NCI-H2107 treated with DMSO at 0.1 percent for 48 hours (cell line): ENCODE data around the gene KYNU.

Experiments
- DNase-seq: peaks from one replicate; lab custom pipeline; 2025; ENCODE audit not compliant: unreplicated experiment; lab: John Stamatoyannopoulos, UW

Gene KYNU

DNA sequence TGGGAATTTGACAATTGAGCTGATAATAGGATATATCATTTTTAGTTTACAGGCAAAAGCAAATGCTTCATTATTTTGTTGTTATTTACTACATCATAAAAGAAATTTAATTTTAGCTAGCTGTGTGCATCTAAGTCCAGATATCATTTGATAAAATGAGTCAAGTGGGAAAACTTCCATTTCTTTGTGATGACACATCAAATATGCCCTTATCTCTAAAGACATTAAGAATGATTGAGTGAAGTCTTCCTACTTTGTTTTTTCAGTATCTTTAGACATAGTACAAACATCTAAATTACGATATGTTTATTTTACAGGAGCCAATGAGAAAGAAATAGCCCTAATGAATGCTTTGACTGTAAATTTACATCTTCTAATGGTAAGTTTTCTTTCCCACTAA, 77.0 kb downstream of the KYNU start:
- no peak for DNase-seq

DNA sequence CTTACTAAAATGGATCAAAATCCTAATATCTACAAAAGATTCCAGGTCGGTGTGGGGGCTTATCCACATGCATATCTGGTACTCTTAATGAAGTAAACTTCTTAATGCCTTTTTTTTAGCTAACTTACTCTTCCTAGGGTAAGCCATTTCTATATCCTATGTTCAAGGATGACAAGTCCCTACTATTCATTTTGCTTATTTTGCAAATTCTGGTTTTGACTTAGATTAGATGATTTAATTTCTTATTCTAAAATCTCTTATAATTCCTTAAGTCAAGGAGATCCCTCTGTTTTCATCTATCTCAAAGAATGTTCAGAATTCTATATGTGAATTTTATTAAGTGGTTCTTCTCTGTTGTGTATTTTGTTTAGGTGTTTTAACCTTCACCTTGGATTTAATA, 79.7 kb downstream of the KYNU start:
- DNase-seq = no peak

DNA sequence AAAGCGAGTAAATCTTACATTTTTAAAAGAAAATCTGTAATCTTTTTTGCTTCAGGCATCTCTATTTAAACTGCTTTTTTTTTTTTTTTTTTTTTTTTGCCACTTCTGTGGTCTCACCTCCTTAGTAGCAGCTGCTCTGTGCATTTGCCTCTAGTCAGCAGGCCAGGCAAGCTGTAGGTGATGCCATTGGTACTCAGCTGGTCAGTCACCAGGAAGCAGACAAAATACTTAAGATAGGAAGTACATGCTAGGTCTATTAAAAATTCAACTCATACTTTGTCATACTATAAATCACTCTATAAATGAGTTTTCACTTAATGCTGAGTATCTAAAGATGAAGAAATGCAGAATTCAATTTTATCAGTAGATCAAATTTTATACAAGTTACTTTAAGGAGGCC, 83.7 kb downstream of the KYNU start:
- no peak for DNase-seq

DNA sequence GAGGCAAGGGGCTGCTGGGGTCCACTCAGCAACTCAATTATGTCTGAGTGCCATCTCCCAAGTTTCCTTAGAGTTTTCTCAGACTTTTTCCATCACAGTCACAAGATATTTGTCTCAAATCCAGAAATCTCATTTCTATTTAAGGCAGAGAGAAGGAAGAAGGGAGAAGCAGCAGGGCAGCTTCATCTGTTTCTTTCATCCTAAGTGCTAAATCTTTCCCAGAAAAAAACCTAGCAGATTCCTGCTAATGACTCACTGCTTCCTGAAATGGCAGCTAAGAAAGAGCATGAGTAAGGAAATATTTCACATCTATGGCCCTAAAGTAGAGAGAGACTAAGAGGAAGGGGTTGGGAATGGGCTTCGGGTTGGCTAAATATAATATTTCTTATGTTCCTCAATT, 88.0 kb downstream of the KYNU start:
- DNase-seq = no peak

DNA sequence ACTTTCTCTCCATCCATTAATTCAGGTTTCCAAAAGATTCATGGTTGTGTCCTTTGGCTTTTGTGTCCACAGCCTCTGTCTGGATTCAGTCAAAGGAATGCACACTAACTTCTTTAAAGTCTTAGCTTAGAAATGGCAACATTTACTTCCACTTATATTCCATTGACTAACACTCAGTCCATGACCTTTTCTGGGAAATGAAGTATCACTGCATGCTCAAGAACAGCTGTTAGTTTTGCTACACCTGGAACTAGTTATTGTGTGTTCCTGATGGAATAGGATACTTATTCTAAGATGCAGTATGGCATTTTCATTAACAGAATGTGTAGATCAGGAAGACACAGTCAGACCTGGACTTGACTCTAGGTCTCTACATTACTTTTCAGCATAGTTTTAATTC, 88.8 kb downstream of the KYNU start:
- no peak for DNase-seq

DNA sequence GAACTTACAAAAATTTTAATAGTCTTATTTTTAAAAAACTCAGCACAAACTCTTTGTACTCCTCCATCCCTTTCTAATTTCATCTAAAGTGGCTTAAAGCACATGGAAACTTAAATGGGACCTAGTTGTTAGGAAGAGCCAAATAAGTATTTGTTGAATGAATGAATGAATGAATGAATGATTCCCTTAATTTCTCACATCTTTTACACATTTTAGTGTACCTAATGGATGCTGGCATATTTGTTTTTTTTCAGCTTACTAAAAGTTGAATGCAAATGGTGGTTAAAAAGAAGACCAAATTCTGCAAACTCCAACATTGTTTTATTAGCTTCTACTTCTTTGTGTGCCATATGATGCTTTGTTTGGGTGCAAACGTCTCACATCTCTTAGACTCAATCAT, 89.6 kb downstream of the KYNU start:
- DNase-seq = no peak

DNA sequence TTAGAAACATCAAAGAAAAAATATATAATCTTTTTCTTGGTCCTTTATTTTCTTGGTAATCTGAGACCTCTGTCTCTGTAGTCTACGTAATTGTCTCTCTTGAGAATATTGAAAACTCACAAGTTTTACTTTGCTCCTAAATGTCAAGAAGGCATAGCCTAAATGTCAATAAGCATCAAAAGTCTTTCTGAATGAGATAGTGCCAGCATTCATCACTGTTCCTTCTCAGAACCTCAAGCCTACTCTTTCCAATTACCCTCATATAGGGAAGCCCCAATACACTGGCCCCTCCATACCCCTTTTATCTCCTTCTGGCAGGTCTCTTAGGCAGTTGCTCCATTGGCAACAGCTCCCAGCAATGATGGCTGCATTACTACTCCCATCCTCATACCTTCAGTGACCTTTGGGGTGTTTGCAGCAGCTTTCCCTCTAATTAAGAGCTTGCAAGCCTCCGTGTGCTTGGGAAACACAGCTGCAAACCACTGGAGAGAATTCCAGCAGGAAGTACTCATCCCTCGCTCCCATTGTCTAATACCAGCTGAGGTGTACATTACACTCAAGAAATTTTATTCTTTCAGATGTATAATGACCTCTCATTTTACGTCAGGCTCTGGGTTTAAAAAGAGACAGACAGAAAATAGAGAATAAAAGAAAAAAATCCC, 95.8 kb downstream of the KYNU start:
- no peak for DNase-seq

DNA sequence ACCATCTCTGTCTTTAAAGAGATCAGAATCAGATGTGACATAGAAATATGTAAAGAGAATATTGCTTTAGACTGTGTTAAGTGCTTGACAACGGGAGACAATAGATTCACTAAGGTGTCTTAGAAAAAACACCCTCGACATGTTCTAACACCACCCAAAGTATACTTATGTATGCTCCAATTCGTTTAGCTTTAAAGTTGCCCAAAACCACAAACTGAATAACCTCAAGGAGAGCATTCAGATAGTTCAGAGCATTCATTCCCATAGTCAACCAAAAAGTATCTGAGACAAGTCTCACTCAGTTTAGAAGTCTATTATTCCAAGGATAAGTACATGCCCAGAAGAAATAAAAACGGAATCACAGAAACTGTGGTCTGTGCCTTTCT, 96.4 kb downstream of the KYNU start:
- DNase-seq = no peak

DNA sequence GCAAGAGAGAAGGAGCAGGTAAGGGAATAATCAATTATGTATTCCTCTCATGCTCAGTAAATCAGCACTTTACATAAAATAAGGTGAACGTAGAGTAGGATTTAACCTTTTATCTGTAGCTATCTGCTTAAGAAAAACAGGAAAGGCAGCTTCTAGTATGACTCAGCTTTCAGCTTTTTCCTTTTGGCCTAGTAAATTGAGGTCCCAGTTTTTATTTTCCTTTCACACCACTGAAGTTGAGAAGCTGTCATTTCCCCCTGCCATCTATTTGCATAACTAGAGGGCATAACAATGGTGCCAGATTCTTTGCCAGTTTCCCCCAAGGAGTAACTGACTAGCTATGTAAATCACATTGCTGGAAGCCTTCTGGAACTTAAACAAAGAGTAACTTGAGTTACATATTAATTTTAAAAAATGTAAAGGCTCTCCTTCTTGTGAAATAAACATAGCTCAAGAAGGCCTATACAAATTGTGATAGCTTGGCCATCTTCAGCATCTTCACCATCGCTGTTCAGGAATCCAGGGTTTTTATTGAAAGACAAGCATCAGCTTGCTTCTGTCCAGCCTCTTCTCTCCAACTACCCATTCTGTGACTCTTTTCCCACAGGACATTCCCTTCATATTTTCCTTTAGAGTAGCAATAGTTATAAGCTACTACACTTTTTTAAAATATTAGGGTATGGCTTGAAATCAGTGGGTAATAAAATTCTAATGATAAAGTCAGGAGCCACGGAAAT, 97.0 kb downstream of the KYNU start:
- no peak for DNase-seq

DNA sequence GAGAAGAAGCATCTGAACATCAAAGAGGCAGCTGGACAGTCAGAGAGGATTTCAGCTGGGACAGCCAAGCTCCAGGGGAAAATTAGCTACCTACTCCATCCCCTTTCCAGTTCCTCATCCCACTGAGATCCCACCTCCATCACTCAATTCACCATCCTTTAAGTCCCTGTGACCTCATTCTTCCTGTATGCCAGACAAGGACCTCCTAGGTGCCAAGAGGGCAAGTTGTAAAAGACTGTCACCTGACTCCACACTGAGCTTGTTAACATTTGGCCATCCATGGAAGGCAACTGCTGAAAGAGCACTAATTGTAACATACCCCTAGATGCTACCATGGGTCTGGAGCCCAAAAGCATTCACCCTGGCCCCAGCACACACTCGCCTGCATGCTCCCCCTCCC, 97.8 kb downstream of the KYNU start:
- DNase-seq = no peak

DNA sequence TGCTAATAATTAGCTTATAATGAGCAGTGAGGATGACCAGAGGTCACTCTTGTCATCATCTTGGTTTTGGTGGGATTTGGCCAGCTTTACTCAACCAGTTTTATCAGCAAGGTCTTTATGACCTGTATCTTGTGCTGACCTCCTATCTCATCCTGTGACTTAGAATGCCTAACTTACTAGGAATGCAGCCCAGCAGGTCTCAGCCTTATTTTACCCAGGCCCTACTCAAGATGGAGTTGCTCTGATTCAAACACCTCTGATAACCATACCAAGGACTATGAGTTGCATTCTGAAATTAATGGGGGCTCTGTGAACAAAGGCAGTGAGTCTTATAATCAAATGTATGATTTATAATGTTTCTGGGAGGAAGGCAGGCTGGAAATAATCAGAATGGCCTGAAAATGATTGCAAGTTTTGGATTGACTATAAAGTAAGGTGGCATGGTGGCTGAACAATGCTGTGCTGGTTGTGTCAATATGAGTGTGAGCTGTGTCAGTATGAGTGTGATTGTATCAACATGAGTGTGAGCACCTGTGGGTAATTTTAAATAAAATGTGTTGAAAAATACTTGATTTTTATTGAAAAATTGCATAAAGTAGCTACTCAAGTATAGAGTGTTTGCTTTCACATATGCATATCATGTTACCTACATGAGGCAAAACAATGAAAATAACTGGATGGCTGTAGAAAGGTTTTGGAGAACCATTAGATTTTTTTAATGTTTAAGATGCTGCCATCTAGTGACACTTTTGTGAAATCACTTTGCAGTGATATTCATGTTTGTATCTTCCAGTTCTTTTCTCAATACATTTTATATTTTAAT, 103.0 kb downstream of the KYNU start:
- peak; percentile 23 for DNase-seq

DNA sequence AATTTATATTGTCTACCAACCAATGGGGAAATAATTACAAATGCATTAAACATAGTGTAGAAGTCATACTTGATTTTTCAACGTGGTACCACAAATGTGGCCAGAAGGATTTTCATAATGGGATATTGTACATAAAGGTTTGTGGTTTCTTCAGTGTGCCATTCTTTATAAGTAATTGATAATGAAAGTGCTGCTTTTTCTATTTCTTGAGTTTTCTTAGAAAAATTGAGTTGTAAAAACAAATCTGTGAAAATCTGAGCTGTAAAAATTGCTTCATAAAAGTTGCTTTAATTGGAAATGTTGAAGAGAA, 103.6 kb downstream of the KYNU start:
- DNase-seq = no peak

DNA sequence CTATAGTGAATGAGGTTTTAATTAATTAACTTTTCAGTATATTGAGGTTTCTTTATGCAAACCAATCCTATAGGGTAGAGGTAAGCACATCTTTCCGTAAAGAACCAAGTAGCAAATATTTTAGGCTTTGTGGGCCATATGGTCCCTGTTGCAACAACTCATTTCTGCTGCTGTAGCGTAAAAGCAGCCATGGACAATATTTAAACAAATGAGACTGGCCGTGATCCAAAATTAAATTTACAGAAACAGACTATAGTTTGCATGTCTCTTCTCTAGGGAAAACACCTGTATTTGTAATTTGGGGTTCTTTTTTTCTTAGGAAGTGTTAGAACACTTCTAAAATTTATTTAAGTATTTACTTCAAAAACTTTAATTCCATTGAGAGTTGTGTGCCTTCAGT, 104.3 kb downstream of the KYNU start:
- DNase-seq = no peak

DNA sequence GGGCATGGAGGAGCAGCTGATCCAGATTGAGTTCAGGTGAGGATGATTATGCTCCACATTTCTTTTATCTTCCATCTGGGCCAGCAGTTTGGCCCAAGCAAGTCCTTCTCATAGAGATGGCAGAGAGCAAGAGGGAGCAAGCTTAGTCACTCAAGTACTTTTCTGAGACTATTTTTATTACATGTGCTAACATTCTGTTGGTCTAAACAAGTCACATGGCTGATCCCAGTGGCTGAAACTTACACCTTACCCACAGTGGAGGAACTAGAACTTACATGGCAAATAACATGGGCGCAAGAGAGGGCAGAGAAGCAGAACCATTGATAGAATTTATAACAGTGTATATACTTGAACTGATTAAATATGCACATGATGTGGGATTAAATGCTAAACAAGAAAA, 105.7 kb downstream of the KYNU start:
- DNase-seq = no peak

DNA sequence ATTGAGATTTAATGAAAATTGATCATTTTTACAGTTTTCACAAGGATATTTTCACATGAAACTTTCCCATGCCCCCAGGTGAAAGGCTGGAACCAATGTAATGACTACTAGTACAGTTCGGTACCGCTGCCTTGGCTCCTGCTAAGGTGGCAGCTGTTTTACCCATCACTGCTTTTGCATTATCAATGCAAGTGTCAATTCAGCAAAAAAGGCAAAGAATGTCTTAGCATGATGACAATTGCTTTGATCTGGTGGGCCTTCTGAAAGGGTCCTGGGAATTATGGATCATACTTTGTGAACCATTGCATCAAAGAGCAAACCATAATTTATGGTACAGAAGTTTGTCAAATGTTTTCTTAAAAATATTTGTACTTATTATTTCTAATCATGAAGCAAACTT, 107.2 kb downstream of the KYNU start:
- no peak for DNase-seq

DNA sequence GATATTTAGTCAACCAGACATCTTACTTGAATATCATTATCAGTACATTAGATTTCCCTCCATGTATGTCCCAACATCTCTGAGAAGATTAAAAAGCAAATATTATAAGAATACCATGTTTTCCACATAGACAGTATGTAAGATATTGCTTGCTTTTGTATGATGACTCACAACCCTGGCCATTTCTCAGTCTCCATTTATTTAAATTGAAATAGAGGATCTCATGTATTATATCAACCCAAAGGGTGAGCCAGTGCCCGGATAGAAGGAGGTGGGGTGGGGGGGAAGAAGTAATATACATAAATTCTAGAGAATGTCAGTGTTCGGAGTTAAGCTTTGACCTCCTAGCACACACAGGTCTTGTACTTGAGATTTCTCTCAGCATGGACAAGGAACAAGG, 109.6 kb downstream of the KYNU start:
- no peak for DNase-seq

DNA sequence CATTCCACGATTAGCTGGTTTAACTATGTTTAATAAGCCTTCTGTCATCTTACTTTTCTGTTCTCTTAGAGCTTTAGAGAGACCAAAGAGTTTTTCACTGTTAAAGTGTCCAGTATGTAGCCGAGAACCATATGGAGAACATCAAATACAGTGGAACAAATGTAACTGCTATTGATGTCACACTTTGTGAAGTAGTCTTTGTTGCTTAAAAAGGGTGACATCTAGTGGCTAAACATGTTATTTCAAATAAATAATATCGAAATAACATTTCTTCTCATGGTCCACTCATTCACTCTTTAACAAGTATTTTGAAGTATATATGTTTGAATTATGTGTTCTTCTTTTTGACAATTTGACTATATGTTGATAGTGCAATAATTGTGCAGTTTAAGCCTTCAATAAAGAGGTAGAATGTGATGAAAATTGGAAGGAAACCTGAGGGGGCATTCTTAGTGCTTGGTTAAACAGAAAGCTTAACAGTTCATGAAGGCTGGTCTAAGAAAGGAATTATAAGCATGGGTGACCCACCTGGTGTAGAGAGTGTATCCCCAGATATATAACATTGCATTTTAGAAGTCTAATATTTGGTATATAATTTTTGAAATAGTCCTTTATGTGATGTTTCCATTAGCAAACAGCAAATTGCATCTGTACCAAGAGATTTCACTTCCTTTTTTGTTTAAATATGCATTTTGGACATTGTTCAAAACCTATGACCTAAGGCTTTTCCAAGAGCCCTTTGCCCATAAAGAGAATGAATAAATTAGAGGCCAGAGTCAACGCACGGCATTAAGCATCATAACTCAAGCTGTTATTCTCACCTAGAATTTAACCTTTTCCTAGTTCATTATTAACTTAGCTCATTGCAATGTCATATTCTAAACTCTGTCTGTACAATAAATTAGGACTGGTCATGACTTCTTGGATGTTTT, 112.1 kb downstream of the KYNU start:
- peak; percentile 39 for DNase-seq

DNA sequence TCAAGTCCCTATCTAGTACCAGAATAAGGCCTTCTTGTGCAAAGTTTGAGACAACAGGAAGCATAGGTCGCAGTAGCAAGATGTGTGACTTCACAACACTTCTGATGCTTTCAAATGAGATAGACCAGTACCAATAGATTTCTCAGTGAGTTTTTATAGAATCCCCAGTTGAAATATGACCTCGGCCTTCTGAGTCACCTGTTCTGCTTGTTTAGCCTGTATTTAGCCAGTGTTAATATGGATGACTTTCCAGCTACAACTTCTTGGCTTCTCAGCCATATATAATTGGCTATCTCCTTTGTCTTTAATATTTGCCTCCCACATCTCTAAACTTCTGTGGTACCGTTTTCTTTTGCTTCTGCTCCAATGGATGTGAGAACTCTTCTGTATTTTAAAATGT, 113.8 kb downstream of the KYNU start:
- DNase-seq = no peak

DNA sequence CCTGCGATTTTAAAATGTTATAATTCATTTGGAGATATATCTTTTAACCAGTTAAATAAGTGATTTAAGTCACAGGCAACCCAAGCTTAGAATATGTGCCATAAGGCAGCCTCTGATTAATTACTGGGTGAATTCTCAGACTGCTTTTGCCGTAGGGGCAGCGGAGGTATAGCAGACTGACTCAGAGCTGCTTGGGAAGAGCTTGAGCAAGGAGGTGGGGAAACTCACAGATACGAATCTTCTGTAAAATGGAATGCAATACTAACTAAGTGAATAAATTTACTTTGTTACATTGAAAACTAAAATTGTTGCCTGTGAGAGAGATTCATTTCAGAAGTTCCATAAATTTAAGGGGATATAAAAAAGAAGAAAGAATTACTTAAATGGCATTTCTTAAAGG, 115.4 kb downstream of the KYNU start:
- no peak for DNase-seq

DNA sequence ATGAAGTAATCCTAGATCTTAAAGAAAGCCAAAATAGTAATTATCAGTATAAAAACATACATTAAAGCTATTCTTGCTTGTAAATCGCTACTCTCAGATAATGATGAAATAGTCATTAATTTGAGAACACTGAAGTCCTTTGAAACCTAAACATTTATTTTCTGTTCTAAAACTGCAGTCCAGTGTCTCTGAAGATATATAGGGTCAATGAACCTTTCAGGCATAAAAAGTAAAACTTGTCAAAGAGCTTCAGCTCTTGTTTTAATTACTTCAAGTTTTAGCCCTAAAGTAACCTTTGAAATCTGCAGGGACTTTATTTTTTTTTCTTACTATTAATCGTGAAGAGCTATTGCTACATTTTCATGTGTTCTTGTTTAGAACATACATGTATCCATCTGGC, 116.3 kb downstream of the KYNU start:
- DNase-seq = no peak

DNA sequence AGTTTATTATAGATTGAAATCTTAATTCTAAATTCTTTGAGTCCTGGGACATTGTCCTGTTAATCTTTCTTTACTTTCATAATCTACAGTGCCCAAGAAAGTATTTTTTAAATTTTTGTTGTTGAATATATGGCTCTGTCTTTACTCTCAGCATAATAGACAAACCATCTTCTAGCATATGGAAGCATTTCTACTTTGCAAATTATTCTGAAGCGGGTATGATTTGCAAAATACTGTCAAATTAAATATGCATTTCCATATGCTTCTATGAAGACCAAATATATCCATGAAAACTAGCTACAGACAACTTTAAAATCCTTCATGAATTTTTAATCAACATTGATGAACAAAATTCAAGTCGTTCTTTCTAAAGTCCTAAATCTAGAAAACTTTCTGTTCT, 117.2 kb downstream of the KYNU start:
- no peak for DNase-seq
